ENCODE data around the gene ITPR1.

ITPR1 gene

DNA sequence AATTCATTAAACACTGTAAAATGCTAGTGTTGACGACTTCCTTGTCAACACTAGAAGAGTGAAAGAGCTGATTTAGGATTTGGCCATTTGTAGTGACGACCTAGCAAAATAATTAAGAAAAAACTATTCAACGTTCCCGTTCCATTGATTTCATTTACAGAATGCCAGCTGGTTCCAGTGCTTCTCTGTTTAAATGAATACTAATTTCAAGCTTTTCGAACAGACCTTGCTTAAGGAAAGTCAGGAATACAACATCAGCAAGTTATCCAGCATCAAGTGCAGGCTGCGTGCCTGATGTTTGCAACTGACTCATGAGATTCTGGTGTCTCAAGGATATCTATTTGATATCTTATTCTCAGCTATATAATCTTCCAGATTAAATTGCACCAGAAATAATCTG lies 387.7 kb downstream of the ITPR1 start:
- DNase-seq (ENCODE audit: low spot score) = no peak
- TF ChIP-seq, protein P1, sequence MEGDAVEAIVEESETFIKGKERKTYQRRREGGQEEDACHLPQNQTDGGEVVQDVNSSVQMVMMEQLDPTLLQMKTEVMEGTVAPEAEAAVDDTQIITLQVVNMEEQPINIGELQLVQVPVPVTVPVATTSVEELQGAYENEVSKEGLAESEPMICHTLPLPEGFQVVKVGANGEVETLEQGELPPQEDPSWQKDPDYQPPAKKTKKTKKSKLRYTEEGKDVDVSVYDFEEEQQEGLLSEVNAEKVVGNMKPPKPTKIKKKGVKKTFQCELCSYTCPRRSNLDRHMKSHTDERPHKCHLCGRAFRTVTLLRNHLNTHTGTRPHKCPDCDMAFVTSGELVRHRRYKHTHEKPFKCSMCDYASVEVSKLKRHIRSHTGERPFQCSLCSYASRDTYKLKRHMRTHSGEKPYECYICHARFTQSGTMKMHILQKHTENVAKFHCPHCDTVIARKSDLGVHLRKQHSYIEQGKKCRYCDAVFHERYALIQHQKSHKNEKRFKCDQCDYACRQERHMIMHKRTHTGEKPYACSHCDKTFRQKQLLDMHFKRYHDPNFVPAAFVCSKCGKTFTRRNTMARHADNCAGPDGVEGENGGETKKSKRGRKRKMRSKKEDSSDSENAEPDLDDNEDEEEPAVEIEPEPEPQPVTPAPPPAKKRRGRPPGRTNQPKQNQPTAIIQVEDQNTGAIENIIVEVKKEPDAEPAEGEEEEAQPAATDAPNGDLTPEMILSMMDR (IDR thresholded peaks at IDR 0.05; ENCODE audit: extremely low read depth, missing control alignments) = no peak

GRCh38 chr3:4882548-4882947 lies 389.4 kb downstream of the ITPR1 start:
- DNase-seq (ENCODE audit: low spot score) = no peak
- TF ChIP-seq, protein P1 (IDR thresholded peaks at IDR 0.05; ENCODE audit: extremely low read depth, missing control alignments) = no peak

DNA sequence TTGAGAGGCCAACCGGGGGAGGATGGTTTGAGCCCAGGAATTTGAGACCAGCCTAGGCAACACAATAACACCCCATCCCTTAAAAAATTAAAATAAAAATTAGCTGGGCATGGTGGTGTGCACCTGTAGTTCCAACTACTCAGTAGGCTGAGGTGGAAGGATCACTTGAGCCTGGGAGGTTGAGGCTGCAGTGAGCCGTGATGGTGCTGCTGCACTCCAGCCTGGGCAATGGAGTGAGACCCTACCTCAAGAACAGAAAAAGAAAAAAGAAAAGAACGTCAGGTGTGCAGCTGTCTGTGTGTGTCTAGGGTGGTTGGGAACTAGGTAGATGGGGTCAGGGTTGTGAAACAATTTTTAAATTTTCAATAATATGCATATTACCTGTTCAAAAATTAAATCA lies 389.9 kb downstream of the ITPR1 start:
- DNase-seq (ENCODE audit: low spot score) = no peak
- TF ChIP-seq, protein P1 (IDR thresholded peaks at IDR 0.05; ENCODE audit: extremely low read depth, missing control alignments) = no peak

- DNase-seq (ENCODE audit: low spot score) = no peak
These were observed 391.7 kb downstream of the ITPR1 start for GRCh38 chr3:4884888-4885287.

GRCh38 chr3:4885316-4885715 lies 392.2 kb downstream of the ITPR1 start:
- DNase-seq (ENCODE audit: low spot score) = no peak

More at GRCh38 chr3:4884888-4885287, 391.7 kb downstream of the ITPR1 start:
- TF ChIP-seq, protein P1 (IDR thresholded peaks at IDR 0.05; ENCODE audit: extremely low read depth, missing control alignments) = no peak

DNA sequence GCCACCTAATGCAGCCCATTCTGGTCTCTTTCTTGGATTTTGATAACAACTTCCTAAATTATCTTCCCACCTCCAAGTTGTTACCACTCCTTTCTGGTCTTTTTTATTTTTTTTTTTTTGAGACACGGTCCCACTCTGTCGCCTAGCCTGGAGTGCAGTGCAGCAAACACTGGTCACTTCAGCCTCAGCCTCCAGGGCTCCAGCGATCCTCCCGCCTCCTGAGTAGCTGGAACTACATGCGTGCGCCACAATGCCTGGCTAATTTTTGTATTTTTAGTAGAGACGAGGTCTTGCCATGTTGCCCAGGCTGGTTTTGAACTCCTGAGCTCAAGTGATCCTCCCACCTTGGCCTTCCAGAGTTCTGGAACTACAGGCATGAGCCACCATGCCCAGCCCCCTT lies 393.3 kb downstream of the ITPR1 start:
- DNase-seq (ENCODE audit: low spot score) = no peak
- TF ChIP-seq, protein P1 (IDR thresholded peaks at IDR 0.05; ENCODE audit: extremely low read depth, missing control alignments) = no peak

More at GRCh38 chr3:4885316-4885715, 392.2 kb downstream of the ITPR1 start:
- TF ChIP-seq, protein P1 (IDR thresholded peaks at IDR 0.05; ENCODE audit: extremely low read depth, missing control alignments) = no peak

DNA sequence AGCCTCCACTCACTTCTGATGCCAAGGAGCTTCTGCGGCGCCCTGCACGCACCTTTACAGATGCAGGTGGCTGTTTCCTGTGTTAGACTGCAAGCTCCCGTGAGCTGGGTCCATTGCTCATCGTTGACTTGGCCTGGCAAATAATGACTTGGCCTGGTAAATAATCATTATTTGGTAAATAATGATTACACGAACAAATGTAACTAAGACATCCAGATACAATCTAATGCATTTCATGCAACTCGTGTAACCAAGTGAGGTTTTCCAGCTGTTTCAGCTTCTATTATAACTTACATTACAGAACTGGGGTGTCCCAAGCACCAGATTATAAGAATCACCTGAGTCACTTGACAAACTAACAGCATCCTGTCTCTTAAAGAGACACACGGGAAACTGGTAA lies 394.0 kb downstream of the ITPR1 start:
- no peak for DNase-seq (ENCODE audit: low spot score)
- TF ChIP-seq, protein P1 (IDR thresholded peaks at IDR 0.05; ENCODE audit: extremely low read depth, missing control alignments) = no peak

Data from GM20000 (cell line).